Smooth muscle cell (in vitro differentiated cells): Measurements from ENCODE around the gene GNG12. TPM values are rescaled to one million over a fixed set of nuclear protein-coding genes. Genes with fewer than 3 reads are reported as not detected.

Experiments
- DNase-seq: peaks from one replicate; lab custom pipeline; 2025; ENCODE audit not compliant: unreplicated experiment; lab: John Stamatoyannopoulos, UW
- H2AFZ ChIP-seq: fragments of 200-600 bp; sonication (generic); 2 replicates; pipeline ENCODE4 v1.6.0; 2016; ENCODE audit warnings: antibody characterized with exemption, low read depth, mild to moderate bottlenecking
- H3F3A ChIP-seq: fragments of 200-600 bp; sonication (generic); 2 replicates; pipeline ENCODE4 v1.6.0; 2017; ENCODE audit warnings: antibody characterized with exemption, low read depth
- H3K27ac ChIP-seq: fragments of 200-600 bp; sonication (generic); 2 replicates; pipeline ENCODE4 v1.5.1; 2016; ENCODE audit warnings: low read depth, mild to moderate bottlenecking
- H3K27me3 ChIP-seq: fragments of 200-600 bp; sonication (generic); 2 replicates; pipeline ENCODE4 v1.6.1; 2016; ENCODE audit warnings: low read depth, mild to moderate bottlenecking
- H3K36me3 ChIP-seq: fragments of 200-600 bp; sonication (generic); 2 replicates; pipeline ENCODE4 v1.5.1; 2016; ENCODE audit warnings: low read depth
- H3K4me1 ChIP-seq: fragments of 200-600 bp; sonication (generic); 2 replicates; pipeline ENCODE4 v1.5.1; 2016; ENCODE audit warnings: low read depth
- H3K4me2 ChIP-seq: fragments of 200-600 bp; sonication (generic); 2 replicates; pipeline ENCODE4 v1.6.0; 2016; ENCODE audit warnings: mild to moderate bottlenecking
- H3K4me3 ChIP-seq: fragments of 200-600 bp; sonication (generic); 2 replicates; pipeline ENCODE4 v1.5.1; 2016; ENCODE audit warnings: mild to moderate bottlenecking
- H3K79me2 ChIP-seq: fragments of 200-600 bp; sonication (generic); 2 replicates; pipeline ENCODE4 v1.6.0; 2016; ENCODE audit warnings: low read depth, mild to moderate bottlenecking
- H3K9ac ChIP-seq: fragments of 200-600 bp; sonication (generic); 2 replicates; pipeline ENCODE4 v1.6.0; 2016; ENCODE audit warnings: low read depth
- H3K9me3 ChIP-seq: fragments of 200-600 bp; sonication (generic); replicated peaks from 2 replicates; pipeline ENCODE4 v1.5.1; 2016; ENCODE audit warnings: low read depth
- H4K20me1 ChIP-seq: fragments of 200-600 bp; sonication (generic); 2 replicates; pipeline ENCODE4 v1.6.0; 2016; ENCODE audit warnings: low read depth
- WGBS: methylation state at CpG from one replicate; pipeline ENCODE4 v1.1.7; 2016; ENCODE audit warnings: low lambda C conversion rate; 5-methylcytosine and 5-hydroxymethylcytosine counted together
- polyA plus RNA-seq: library from polyadenylated mRNA; unstranded; fragments of >200 nt; fragmentation: Nextera tagmentation; extraction: Ambion mirVana; gene quantifications from 2 replicates; pipeline ENCODE4 v1.2.1, GENCODE V29; 2016
- total RNA-seq: library from RNA; depleted of rRNA; stranded (reverse); fragments of >200 nt; gene quantifications from 2 replicates; pipeline ENCODE4 v1.2.3, GENCODE V29; 2014
- TF ChIP-seq, protein P1 (sequence below): fragments of 200-600 bp; sonication (generic); IDR thresholded peaks from 2 replicates; pipeline ENCODE4 v1.5.1; 2017; ENCODE audit warnings: borderline replicate concordance, mild to moderate bottlenecking, antibody characterized with exemption; ENCODE audit not compliant: insufficient read depth, poor library complexity, severe bottlenecking

Gene GNG12
- total and polyA plus RNA-seq, 2 experiments from 2014 or later, result 54.6 to 86.6 TPM

DNA sequence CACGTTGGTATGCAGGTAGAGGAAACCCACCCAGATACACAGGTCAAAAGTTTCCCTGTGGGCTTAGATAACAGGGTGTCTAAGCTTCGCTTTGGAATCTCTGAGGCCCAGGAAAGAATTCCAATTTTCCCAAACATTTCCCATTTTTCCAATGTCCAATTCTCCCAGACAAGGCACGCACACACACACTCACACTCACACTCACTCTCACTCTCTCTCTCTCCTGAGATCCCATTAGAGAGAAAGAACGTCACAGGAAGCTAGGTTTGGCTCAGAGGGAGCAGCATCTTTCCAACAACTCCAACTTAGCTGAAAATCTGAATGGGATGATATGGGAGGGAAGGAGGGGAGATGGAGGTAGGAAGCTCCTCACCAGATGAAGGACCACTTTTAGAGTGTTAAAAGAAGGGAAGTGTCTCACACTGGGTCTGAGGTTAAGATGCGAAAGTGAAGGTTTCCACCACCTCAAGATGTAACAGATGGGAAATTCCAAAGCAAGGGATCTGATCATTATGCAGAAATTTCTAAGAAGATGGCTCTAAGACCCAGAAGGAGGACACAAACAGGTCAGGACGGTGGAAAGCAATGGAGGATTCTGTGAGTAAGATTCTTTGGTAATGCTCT is 63.5 kb downstream of the GNG12 start:
- WGBS, result 89% methylated on average over 6 of the region's 6 CpGs

DNA sequence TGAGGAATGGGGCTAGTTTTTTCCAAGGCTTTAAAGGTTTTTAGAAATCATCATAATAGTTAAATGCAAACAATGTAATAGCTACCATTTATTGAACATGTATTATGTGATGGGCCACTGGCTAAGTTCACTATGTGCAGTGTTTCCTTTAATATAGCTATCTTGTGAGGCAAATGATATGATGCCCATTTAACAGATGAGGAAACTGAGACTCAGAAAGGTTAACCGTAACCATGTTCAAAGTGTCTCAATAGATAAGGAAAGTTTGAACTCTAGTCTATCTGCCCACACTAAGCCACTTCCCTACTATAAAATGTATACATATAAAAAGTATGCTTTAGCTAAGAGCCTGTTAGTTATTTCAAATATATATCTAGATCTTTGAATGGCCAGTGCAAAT is 64.8 kb downstream of the GNG12 start:
- Histone ChIP-seq H3K9me3 (no peaks in the 10 kb centered on the region), H3F3A (peaks cover 6% of the 10 kb centered on the region), H3K4me2 (no peak overlapping the region), H3K79me2 (peaks cover 7% of the 10 kb centered on the region), H3K36me3 (no peaks in the 10 kb centered on the region), H3K9ac (no peak overlapping the region), H3K27me3 (no peaks in the 10 kb centered on the region), H3K4me1 (peaks cover 26% of the 10 kb centered on the region), H3K27ac (no peak overlapping the region), H2AFZ (no peak overlapping the region), H4K20me1 (peaks cover 6% of the 10 kb centered on the region), H3K4me3 (no peak overlapping the region)
- no peak for DNase-seq
- WGBS, result 96% methylated on average over 1 of the region's 1 CpG
- TF ChIP-seq, protein P1, sequence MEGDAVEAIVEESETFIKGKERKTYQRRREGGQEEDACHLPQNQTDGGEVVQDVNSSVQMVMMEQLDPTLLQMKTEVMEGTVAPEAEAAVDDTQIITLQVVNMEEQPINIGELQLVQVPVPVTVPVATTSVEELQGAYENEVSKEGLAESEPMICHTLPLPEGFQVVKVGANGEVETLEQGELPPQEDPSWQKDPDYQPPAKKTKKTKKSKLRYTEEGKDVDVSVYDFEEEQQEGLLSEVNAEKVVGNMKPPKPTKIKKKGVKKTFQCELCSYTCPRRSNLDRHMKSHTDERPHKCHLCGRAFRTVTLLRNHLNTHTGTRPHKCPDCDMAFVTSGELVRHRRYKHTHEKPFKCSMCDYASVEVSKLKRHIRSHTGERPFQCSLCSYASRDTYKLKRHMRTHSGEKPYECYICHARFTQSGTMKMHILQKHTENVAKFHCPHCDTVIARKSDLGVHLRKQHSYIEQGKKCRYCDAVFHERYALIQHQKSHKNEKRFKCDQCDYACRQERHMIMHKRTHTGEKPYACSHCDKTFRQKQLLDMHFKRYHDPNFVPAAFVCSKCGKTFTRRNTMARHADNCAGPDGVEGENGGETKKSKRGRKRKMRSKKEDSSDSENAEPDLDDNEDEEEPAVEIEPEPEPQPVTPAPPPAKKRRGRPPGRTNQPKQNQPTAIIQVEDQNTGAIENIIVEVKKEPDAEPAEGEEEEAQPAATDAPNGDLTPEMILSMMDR, result no peak

More for the DNA sequence above, 63.5 kb downstream of the GNG12 start:
- Histone ChIP-seq H4K20me1 (peaks cover 6% of the 10 kb centered on the region), H3K4me3 (no peak overlapping the region), H3F3A (peaks cover 12% of the 10 kb centered on the region), H3K4me2 (no peak overlapping the region), H3K4me1 (peaks cover 26% of the 10 kb centered on the region), H3K27ac (no peak overlapping the region), H3K79me2 (peaks cover 7% of the 10 kb centered on the region), H3K27me3 (no peaks in the 10 kb centered on the region), H3K36me3 (no peaks in the 10 kb centered on the region), H2AFZ (no peak overlapping the region), H3K9ac (no peak overlapping the region), H3K9me3 (no peaks in the 10 kb centered on the region)
- no peak for DNase-seq
- TF ChIP-seq, protein P1, result no peak

DNA sequence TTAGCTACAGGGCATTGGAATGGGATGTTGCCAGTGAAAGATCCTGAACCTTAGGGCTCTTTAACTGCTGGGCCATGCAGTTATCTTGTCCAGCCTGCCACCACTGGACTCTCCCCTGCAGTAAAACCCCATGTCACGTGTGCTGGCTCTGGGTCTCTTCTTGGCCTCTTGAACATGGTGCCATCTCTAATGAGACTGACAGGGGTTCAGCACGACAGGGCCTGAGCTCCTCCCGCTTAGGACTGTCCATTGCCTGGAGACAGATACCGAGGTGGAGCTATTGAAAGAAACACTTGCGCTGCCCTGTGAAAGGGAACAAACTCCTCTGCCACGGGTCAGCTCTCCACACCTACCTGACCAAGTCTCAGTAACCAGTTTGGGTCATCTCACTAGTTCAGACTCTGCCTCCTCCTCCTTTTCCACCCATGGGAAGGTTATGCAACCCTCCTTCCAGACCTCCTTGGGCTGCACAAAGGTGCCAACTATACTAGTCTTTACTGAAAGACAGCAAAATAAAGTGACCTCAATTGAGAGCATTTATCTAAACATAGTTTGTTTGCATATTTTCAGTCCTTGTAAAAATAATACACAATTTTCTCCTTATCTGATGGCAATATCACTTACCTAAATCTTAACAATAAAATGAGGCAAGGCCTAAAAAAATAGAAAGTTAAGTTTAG is 66.0 kb downstream of the GNG12 start:
- Histone ChIP-seq H3K27ac (peak overlapping the region; percentile 74), H3F3A (peaks cover 6% of the 10 kb centered on the region), H3K4me1 (peaks cover 26% of the 10 kb centered on the region), H3K36me3 (no peaks in the 10 kb centered on the region), H3K79me2 (peaks cover 7% of the 10 kb centered on the region), H3K9me3 (no peaks in the 10 kb centered on the region), H3K4me3 (no peak overlapping the region), H3K9ac (peak overlapping the region; percentile 45), H4K20me1 (peaks cover 6% of the 10 kb centered on the region), H2AFZ (no peak overlapping the region), H3K27me3 (no peaks in the 10 kb centered on the region), H3K4me2 (peak overlapping the region; percentile 82)
- 86% methylated on average over 6 of the region's 6 CpGs for WGBS
- no peak for DNase-seq
- TF ChIP-seq, protein P1, result no peak
